Activated CD4-positive, alpha-beta memory T cell treated with anti-CD3 and anti-CD28 coated beads, Interleukin-2, amount 10 ng/mL, durations not matched to agents 7 days and 5 days (primary cell): ENCODE measurements around the gene YOD1. TPM values are rescaled to one million over a fixed set of nuclear protein-coding genes. Genes with fewer than 3 reads are reported as not detected.
"Not testable (repeated sequence)": the region's sequence is repeated elsewhere in the genome, so short reads cannot be mapped to it uniquely, and the experiment has no call there.

Experiments
- CTCF ChIA-PET: fragments of 350-600 bp; sonication (Branson Sonifier 250); formaldehyde crosslinking; loops from one replicate; lab custom pipeline; 2021; ENCODE audit warnings: antibody characterized with exemption, inconsistent platforms; lab: Charles Lee
- POLR2A ChIA-PET: fragments of 350-600 bp; sonication (Branson Sonifier 250); formaldehyde crosslinking; loops from one replicate; lab custom pipeline; 2021; ENCODE audit warnings: antibody characterized with exemption; lab: Charles Lee
- DNase-seq: peaks from one replicate; pipeline ENCODE4 v3.0.0-alpha.2; 2020
- H3K27ac Mint-ChIP-seq: one replicate; pipeline ENCODE4 v1.8.0; 2021; ENCODE audit warnings: mild to moderate bottlenecking, mixed read lengths
- H3K27me3 Mint-ChIP-seq: one replicate; pipeline ENCODE4 v1.8.0; 2021; ENCODE audit warnings: mixed read lengths
- H3K36me3 Mint-ChIP-seq: one replicate; pipeline ENCODE4 v1.8.0; 2021; ENCODE audit warnings: low read depth, mixed read lengths
- H3K4me1 Mint-ChIP-seq: one replicate; pipeline ENCODE4 v1.8.0; 2021; ENCODE audit warnings: mixed read lengths
- H3K4me3 Mint-ChIP-seq: one replicate; pipeline ENCODE4 v1.8.0; 2021; ENCODE audit warnings: mild to moderate bottlenecking, mixed read lengths
- H3K9me3 Mint-ChIP-seq: one replicate; pipeline ENCODE4 v1.8.0; 2021; ENCODE audit warnings: mixed read lengths
- total RNA-seq, 2 experiments: library from RNA; stranded (reverse); gene quantifications; one replicate each; pipeline ENCODE4 v1.2.3, GENCODE V29; 2021

YOD1 gene
- total RNA-seq, 2 experiments from 2014 or later, result 9.1 to 9.4 TPM

DNA sequence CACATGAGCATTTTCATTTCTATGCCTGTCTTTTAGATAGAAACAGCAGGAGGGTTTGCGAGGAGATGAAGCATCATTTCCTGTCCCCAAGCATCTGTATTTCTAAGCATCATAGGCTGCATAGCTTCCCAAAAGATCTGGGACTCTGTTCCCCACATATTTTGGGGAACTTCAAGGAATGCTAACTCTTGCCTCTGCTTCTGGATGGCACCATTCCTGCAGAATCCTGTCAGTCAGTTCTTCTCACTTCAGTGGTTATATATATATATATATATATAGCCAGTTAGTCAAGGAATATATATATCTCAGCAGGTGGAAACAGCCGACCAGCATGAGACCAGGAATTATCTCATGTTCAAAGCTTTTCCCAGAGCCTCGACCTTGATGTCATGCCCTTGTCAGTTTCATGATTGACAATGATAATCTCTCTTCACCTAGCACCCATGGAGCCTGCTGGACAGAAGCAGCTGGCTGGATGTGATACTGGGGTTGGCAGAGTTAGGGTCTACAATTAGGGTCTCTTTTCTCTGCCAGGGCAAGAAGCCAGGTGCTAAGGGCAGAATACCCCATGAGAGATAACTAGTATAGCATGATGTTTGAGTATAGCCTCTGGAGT, 4.5 kb upstream of the YOD1 start:
- POLR2A ChIA-PET, result interaction anchor here (1.2 kb wide), 1 partner anchor 266 kb away, joined by 4 read pairs; the partner anchor contains the start of gene CD55
- Mint-ChIP-seq H3K4me3 (no peak overlapping the region), H3K9me3 (no peaks in the 10 kb centered on the region), H3K27ac (no peak overlapping the region), H3K36me3 (peaks cover 3% of the 10 kb centered on the region), H3K27me3 (peaks cover 22% of the 10 kb centered on the region), H3K4me1 (peaks cover 37% of the 10 kb centered on the region)
- CTCF ChIA-PET, result interaction anchor here (0.6 to 1.0 kb wide), 3 partner anchors 8 to 21 kb away, joined by 3 to 4 read pairs (median 3); no protein-coding TSS in a partner anchor
- DNase-seq, result no peak

DNA sequence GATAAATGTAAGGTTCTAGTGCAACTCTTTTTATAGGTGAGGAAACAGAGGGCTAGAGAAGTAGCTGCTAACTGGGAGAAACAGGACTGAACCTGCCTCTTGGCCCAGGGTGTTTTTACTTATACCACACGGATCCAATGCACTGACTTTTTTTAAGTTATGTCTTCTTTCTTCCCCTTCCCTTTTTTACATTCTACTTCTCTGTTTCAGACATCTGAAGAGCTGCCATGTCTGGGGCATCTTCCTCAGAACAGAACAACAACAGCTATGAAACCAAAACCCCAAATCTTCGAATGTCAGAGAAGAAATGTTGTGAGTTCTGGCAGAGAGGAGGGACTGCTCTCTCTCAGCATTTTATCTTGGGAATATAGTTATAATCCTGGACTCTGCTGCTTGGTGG, 3.5 kb upstream of the YOD1 start:
- Mint-ChIP-seq H3K4me3 (no peak overlapping the region), H3K9me3 (no peaks in the 10 kb centered on the region), H3K4me1 (peaks cover 40% of the 10 kb centered on the region), H3K27me3 (peaks cover 22% of the 10 kb centered on the region), H3K36me3 (peaks cover 6% of the 10 kb centered on the region), H3K27ac (no peak overlapping the region)
- ChIA-PET POLR2A (interaction anchor here (1.2 kb wide), 1 partner anchor 267 kb away, joined by 4 read pairs; the partner anchor contains the start of gene CD55), CTCF (interaction anchor here (0.6 to 1.0 kb wide), 2 partner anchors 10 to 22 kb away, joined by 3 to 4 read pairs; no protein-coding TSS in a partner anchor)
- no peak for DNase-seq

DNA sequence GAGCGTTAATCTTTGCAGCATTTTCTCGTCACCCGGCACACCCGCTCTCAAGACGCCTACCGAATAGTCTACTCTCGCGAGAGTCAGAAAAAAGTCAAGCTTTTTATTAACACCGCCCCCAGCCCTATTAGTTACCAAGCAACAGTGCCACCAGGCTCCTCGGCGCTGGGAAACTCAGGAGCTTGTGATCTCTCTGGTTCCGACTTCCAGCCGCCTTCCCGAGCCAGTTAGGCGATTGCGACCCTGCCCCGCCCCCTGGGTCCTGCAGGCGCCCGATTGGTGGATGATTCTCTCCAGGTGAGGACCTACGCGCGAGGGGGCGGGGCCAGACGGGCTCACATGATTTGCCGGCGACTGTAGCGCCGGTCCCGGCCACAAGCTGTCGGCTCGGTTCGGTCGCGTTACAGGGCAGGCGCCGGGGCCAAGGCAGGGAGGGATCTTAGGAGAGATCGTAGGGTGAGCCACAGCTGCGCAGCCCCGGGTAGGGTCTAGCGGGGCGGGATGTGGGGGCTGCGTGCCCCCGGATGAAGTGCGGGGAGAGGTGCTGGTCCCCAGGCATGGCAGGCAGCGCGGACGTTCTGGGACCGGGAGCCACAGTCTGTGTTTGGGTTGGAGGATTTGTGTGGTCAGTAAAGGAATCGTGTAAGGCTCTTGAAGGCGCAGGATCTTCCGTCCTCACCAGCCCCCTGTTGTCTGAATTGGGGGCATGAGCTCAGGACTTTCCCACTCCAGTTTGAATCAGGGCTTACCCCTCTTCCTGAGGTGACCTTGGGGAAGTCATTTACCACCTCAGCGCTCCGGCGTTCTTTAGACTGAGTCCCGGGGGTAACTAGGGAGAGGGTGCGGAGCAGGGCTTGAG, 2.1 kb upstream of the YOD1 start, which contains the start of gene PFKFB2:
Gene PFKFB2 (plus strand): TSS at position 365 of the 859 bp plus-strand sequence. CDS start 1,443 bp downstream, outside the sequence.
- CTCF ChIA-PET, result interaction anchor here (0.6 to 1.8 kb wide), 13 partner anchors 9 to 446 kb away, joined by 3 to 6 read pairs (median 3); no protein-coding TSS in a partner anchor
- POLR2A ChIA-PET, result interaction anchor here (0.6 to 2.1 kb wide), 10 partner anchors 11 to 699 kb away, joined by 3 to 16 read pairs (median 3); partner anchors contain the start of genes CD46 and FCMR
- Mint-ChIP-seq H3K4me1 (peaks cover 51% of the 10 kb centered on the region), H3K36me3 (peaks cover 17% of the 10 kb centered on the region), H3K4me3 (peak within 1 kb of the TSS; percentile 79), H3K27ac (peak within 1 kb of the TSS; percentile 71), H3K9me3 (no peaks in the 10 kb centered on the region), H3K27me3 (peaks cover 22% of the 10 kb centered on the region)
- DNase-seq, result peak; percentile 93

DNA sequence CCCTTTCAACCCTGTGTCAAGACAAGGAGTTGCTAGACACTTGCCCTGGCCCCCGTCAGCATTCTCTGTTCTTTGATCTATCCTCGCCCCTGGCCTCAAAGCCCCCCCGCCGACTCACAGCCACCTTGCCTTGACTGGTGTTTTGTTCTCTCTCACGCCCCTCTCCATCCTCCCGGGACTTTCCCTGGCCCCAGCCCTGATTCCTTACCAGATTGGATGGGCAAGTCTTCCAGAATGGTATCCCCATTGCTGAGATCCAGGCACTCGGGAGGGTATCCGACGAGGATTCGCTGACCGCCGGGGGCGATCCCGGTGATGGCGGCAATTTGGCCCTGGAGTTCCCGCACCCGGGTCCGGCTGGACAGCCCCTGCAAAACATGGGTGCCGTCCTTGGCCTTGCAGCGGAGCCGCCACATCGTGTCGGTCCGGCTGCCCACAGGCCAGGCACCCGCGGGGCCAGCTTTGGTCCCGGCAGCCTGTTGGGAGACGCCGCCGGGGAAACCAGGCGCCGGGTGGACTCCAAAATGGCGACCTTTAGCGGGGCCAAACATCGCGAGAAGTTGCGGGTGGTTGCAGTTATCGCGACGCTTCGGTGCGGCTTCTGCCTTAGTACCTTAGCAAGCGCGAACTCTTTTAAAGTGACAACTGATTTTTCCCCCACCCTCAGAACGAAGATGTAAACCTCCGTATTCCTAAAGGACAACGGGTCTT, 373 bp downstream of the YOD1 start:
- peaks cover 67% of the 10 kb centered on the region for H3K4me1 Mint-ChIP-seq
- no peaks in the 10 kb centered on the region for H3K9me3 Mint-ChIP-seq
- peak overlapping the region; percentile 98 for H3K4me3 Mint-ChIP-seq
- H3K36me3 Mint-ChIP-seq, result peaks cover 40% of the 10 kb centered on the region
- DNase-seq, result peak; percentile 91
- ChIA-PET CTCF (interaction anchor here (0.5 to 2.6 kb wide), 17 partner anchors 10 to 416 kb away, joined by 3 to 23 read pairs (median 4); partner anchors contain the start of genes C1orf116, CD55, DYRK3 and FCMR), POLR2A (interaction anchor here (0.7 to 1.3 kb wide), 4 partner anchors 10 to 271 kb away, joined by 3 to 5 read pairs (median 3); partner anchors contain the start of gene CD55)
- H3K27me3 Mint-ChIP-seq, result peaks cover 12% of the 10 kb centered on the region
- H3K27ac Mint-ChIP-seq, result peak overlapping the region; percentile 80

DNA sequence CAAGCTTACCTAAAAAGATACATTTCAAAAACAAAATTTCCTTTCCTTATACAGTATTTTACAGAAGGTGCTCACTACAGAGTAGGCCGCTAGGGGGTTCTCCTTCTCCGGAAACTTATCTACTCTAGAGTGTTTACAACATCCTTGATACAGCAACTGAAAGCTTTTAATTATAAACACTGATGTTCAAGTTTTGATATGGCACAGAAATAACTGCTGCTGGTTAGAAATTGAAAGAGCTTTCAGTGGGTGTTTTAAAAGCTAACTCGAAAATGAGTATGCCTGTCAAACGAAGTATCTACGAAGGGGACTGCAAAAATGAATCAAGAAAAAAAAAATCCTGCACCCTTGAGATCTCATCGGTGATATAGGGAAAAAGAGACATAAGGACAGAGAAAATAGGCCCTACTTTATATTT, 1.0 kb downstream of the YOD1 start:
- peaks cover 10% of the 10 kb centered on the region for H3K27me3 Mint-ChIP-seq
- H3K4me1 Mint-ChIP-seq, result peaks cover 67% of the 10 kb centered on the region
- H3K36me3 Mint-ChIP-seq, result peaks cover 43% of the 10 kb centered on the region
- H3K4me3 Mint-ChIP-seq, result peak overlapping the region; percentile 98
- POLR2A ChIA-PET, result interaction anchor here (0.6 to 1.3 kb wide), 6 partner anchors 10 to 313 kb away, joined by 3 to 5 read pairs (median 3); no protein-coding TSS in a partner anchor
- H3K27ac Mint-ChIP-seq, result peak overlapping the region; percentile 80
- H3K9me3 Mint-ChIP-seq, result no peaks in the 10 kb centered on the region
- peak; percentile 59 for DNase-seq
- CTCF ChIA-PET, result interaction anchor here (0.5 to 2.6 kb wide), 21 partner anchors 9 to 472 kb away, joined by 3 to 23 read pairs (median 4); partner anchors contain the start of genes C1orf116, CD55, DYRK3 and FCMR

DNA sequence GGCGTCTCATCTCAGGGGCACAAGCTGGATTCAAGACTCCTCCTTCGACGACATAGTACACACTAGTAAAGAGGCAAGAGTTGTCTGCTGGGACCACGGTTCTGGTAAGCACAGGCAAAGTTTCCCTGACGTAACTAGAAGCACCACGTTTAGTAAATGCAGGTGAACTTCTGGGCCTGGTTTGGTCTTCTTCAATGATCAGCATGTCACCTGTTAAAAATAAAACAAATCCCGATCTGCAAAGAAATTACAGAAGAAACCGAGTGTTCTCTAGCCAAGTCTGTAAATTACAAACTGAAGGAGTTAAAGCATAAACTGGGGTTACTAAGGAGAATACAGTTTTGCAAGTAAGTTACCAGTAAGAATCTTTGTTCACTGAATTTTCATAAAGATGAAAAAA, 1.5 kb downstream of the YOD1 start:
- Mint-ChIP-seq H3K4me1 (peaks cover 65% of the 10 kb centered on the region), H3K4me3 (peak overlapping the region; percentile 98), H3K36me3 (peaks cover 46% of the 10 kb centered on the region), H3K27ac (peak overlapping the region; percentile 80), H3K9me3 (no peaks in the 10 kb centered on the region), H3K27me3 (peaks cover 6% of the 10 kb centered on the region)
- ChIA-PET CTCF (interaction anchor here (0.7 to 2.6 kb wide), 18 partner anchors 9 to 471 kb away, joined by 3 to 23 read pairs (median 4); partner anchors contain the start of genes C1orf116, DYRK3 and FCMR), POLR2A (interaction anchor here (0.6 to 1.3 kb wide), 5 partner anchors 11 to 313 kb away, joined by 3 to 5 read pairs (median 3); no protein-coding TSS in a partner anchor)
- no peak for DNase-seq

DNA sequence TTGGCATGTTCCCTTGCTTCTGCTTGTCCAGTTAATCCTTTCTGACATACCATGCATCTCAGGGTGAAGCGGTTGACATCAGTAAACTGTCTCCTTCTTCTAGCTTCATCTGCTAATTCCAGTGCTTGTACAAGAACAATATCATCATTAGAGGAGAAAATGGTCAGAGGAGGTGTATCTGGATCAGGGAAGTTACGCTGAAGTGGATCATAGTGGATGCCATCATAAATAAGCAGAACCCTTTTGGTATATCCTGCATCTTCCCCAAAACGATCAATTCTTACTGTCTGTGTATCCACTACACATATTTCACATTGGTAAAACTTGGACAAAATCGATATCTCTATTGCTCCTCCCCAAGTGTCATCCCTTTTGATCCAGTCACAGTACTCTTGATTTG, 2.0 kb downstream of the YOD1 start:
- Mint-ChIP-seq H3K4me3 (peak overlapping the region; percentile 98), H3K4me1 (peaks cover 63% of the 10 kb centered on the region), H3K36me3 (peaks cover 46% of the 10 kb centered on the region), H3K27ac (no peak overlapping the region), H3K27me3 (peaks cover 6% of the 10 kb centered on the region), H3K9me3 (no peaks in the 10 kb centered on the region)
- ChIA-PET CTCF (interaction anchor here (1.4 to 2.6 kb wide), 4 partner anchors 11 to 127 kb away, joined by 4 to 13 read pairs (median 10); partner anchors contain the start of genes C1orf116 and FCMR), POLR2A (no interaction called here)
- no peak for DNase-seq

DNA sequence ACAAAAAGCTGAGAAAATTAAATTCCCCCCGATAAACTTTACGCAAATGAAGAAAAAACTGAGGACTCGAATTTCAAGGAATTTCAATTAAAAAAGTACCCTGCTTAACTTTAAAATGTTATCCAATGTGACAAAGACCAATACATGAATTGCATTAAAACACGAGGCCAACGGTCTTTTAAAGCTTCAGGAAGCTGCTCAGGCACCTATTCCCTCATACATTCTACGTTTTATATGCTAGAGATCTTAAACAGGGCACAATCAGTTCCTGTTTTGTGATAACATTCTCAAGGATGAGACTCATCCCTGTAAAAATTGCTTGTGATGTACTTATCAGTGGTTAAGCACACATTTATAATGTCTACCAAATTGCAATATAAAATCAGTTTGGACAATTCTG, 3.0 kb downstream of the YOD1 start:
- H3K36me3 Mint-ChIP-seq, result peaks cover 46% of the 10 kb centered on the region
- ChIA-PET POLR2A (no interaction called here), CTCF (interaction anchor here (0.6 to 2.6 kb wide), 4 partner anchors 27 to 448 kb away, joined by 3 to 13 read pairs (median 3); partner anchors contain the start of gene CR1)
- peaks cover under 1% of the 10 kb centered on the region for H3K27me3 Mint-ChIP-seq
- H3K4me3 Mint-ChIP-seq, result no peak overlapping the region
- no peak overlapping the region for H3K27ac Mint-ChIP-seq
- DNase-seq, result no peak
- H3K4me1 Mint-ChIP-seq, result peaks cover 56% of the 10 kb centered on the region
- no peaks in the 10 kb centered on the region for H3K9me3 Mint-ChIP-seq

DNA sequence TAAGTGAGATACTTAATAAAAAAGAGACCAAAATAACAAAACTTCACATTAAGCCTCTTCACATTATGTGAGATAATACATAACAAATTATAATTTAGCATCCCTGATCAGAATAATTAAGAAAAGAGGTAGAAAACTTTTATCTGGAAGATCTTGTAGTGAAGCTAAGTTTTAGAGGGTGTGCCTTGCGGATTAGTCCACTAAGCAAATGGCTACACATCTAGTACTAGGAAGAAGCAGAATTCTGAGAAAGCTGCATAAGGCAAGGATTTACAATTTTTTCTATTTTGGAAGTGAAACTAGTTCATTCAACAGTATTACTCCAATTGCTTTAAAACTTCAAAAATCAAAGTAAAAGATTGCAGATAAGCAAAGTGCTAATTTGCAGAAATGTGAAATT, 3.5 kb downstream of the YOD1 start:
- H3K36me3 Mint-ChIP-seq, result peaks cover 47% of the 10 kb centered on the region
- no peaks in the 10 kb centered on the region for H3K9me3 Mint-ChIP-seq
- POLR2A ChIA-PET, result no interaction called here
- CTCF ChIA-PET, result interaction anchor here (0.7 to 1.5 kb wide), 3 partner anchors 26 to 438 kb away, joined by 3 to 4 read pairs (median 3); no protein-coding TSS in a partner anchor
- no peak overlapping the region for H3K4me3 Mint-ChIP-seq
- H3K27me3 Mint-ChIP-seq, result no peaks in the 10 kb centered on the region
- H3K4me1 Mint-ChIP-seq, result peaks cover 51% of the 10 kb centered on the region
- H3K27ac Mint-ChIP-seq, result no peak overlapping the region
- no peak for DNase-seq

DNA sequence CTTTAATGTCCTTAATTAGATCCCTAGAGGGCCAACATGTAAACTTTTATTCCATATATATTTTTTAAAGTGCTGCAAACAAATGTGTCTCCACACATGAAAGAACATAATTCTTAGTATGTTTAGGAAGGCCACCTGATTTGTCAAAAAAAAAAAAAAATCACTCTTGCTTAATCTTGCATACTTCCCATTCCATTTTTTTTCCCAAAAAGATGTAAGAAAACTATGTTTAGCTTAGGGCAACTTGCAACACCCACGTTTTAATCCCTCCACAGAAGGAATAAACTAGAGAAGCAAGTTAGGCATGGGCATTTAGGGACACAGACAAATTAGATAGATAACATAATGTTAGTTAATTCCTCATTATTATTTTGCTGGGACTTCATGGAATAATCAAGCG, 5.6 kb downstream of the YOD1 start:
- ChIA-PET CTCF (interaction anchor here (1.1 to 2.0 kb wide), 3 partner anchors 26 to 454 kb away, joined by 3 to 4 read pairs (median 4); no protein-coding TSS in a partner anchor), POLR2A (no interaction called here)
- Mint-ChIP-seq H3K27ac (no peak overlapping the region), H3K36me3 (peaks cover 49% of the 10 kb centered on the region), H3K4me3 (no peak overlapping the region), H3K9me3 (no peaks in the 10 kb centered on the region), H3K27me3 (no peaks in the 10 kb centered on the region), H3K4me1 (peaks cover 35% of the 10 kb centered on the region)
- no peak for DNase-seq

DNA sequence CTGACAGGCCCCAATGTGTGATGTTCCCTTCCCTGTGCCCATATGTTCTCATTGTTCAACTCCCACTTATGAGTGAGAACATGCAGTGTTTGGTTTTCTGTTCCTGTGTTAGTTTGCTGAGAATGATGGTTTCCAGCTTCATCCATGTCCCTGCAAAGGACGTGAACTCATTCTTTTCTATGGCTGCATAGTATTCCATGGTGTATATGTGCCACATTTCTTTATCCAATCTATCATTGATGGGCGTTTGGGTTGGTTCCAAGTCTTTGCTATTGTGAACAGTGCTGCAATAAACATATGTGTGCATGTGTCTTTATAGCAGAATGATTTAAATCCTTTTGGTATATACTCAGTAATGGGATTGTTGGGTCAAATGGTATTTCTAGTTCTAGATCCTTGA, 9.6 kb downstream of the YOD1 start:
- H3K4me3 Mint-ChIP-seq, CTCF ChIA-PET, H3K9me3 Mint-ChIP-seq, H3K4me1 Mint-ChIP-seq, H3K27ac Mint-ChIP-seq, H3K27me3 Mint-ChIP-seq, DNase-seq: not testable (repeated sequence)
- H3K36me3 Mint-ChIP-seq, result peaks cover 18% of the 10 kb centered on the region
- POLR2A ChIA-PET, result interaction anchor here (1.0 kb wide), 1 partner anchor 12 kb away, joined by 3 read pairs; the partner anchor contains the start of gene PFKFB2
